SK-N-SH treated with all-trans-retinoic acid at 6 μM for 48 hours (cell line): Measurements from ENCODE around the gene PHACTR4.
"Not testable (repeated sequence)": the region's sequence is repeated elsewhere in the genome, so short reads cannot be mapped to it uniquely, and the experiment has no call there.

ENCODE experiments used
- ATAC-seq: fragments of 200-7000 bp; cut with Tn5 transposase; 3 replicates; pipeline ENCODE4 v1.9.1; 2020; ENCODE audit warnings: mild to moderate bottlenecking, moderate library complexity
- ARNTL ChIP-seq: fragments of 450-650 bp; formaldehyde crosslinking; IDR thresholded peaks from 2 replicates; pipeline ENCODE4 v1.5.0; 2020; ENCODE audit warnings: low read depth, mild to moderate bottlenecking, moderate library complexity, borderline replicate concordance
- BACH2 ChIP-seq: fragments of 250-450 bp; sonication (Bioruptor Pico); IDR thresholded peaks from 2 replicates; pipeline ENCODE4 v1.9.0; 2021; ENCODE audit warnings: mild to moderate bottlenecking, borderline replicate concordance
- CREB5 ChIP-seq: fragments of 250-450 bp; sonication (Bioruptor Pico); IDR thresholded peaks from 2 replicates; pipeline ENCODE4 v1.5.1; 2020; ENCODE audit warnings: low read depth, mild to moderate bottlenecking, moderate library complexity
- CSDC2 ChIP-seq: fragments of 250-450 bp; sonication (Bioruptor Pico); IDR thresholded peaks from 2 replicates; pipeline ENCODE4 v1.5.0; 2020; ENCODE audit warnings: mild to moderate bottlenecking, moderate library complexity
- ESRRG ChIP-seq: fragments of 250-450 bp; sonication (Bioruptor Pico); IDR thresholded peaks from 2 replicates; pipeline ENCODE4 v1.6.1; 2021; ENCODE audit warnings: mild to moderate bottlenecking
- ISL1 ChIP-seq: fragments of 250-450 bp; sonication (Bioruptor Pico); IDR thresholded peaks from 2 replicates; pipeline ENCODE4 v2.1.2; 2022; ENCODE audit warnings: mild to moderate bottlenecking, moderate library complexity
- OSR1 ChIP-seq: fragments of 250-450 bp; sonication (Bioruptor Pico); IDR thresholded peaks from 2 replicates; pipeline ENCODE4 v1.8.0; 2022; ENCODE audit warnings: moderate library complexity, mild to moderate bottlenecking, inconsistent platforms
- PATZ1 ChIP-seq: fragments of 250-450 bp; sonication (Bioruptor Pico); IDR thresholded peaks from 2 replicates; pipeline ENCODE4 v1.8.0; 2020; ENCODE audit warnings: mild to moderate bottlenecking, moderate library complexity, borderline replicate concordance
- PPARA ChIP-seq: fragments of 250-450 bp; sonication (Bioruptor Pico); IDR thresholded peaks from 2 replicates; pipeline ENCODE4 v1.5.0; 2020; ENCODE audit warnings: mild to moderate bottlenecking, borderline replicate concordance
- RARB ChIP-seq: fragments of 250-450 bp; sonication (Bioruptor Pico); IDR thresholded peaks from 2 replicates; pipeline ENCODE4 v1.8.0; 2021; ENCODE audit warnings: mild to moderate bottlenecking, moderate library complexity
- SNAI2 ChIP-seq: fragments of 250-450 bp; sonication (Bioruptor Pico); IDR thresholded peaks from 2 replicates; pipeline ENCODE4 v1.5.0; 2020; ENCODE audit warnings: mild to moderate bottlenecking, moderate library complexity
- TOX ChIP-seq: fragments of 250-450 bp; sonication (Bioruptor Pico); IDR thresholded peaks from 2 replicates; pipeline ENCODE4 v1.8.0; 2021; ENCODE audit warnings: mild to moderate bottlenecking, moderate library complexity, borderline replicate concordance
- TSHZ2 ChIP-seq: fragments of 250-450 bp; sonication (Bioruptor Pico); IDR thresholded peaks from 2 replicates; pipeline ENCODE4 v1.5.0; 2020; ENCODE audit warnings: mild to moderate bottlenecking, moderate library complexity
- ZC3H10 ChIP-seq: fragments of 250-450 bp; sonication (Bioruptor Pico); IDR thresholded peaks from 2 replicates; pipeline ENCODE4 v1.5.1; 2021; ENCODE audit warnings: mild to moderate bottlenecking, moderate library complexity
- ZFP30 ChIP-seq: fragments of 450-650 bp; formaldehyde crosslinking; IDR thresholded peaks from 2 replicates; pipeline ENCODE4 v1.5.0; 2022; ENCODE audit warnings: mild to moderate bottlenecking, moderate library complexity
- ZNF565 ChIP-seq: fragments of 450-650 bp; formaldehyde crosslinking; conservative IDR thresholded peaks from 2 replicates; pipeline ENCODE4 v1.5.0; 2020; ENCODE audit warnings: low read depth, mild to moderate bottlenecking, moderate library complexity
- ZNF8 ChIP-seq: fragments of 450-650 bp; formaldehyde crosslinking; IDR thresholded peaks from 2 replicates; pipeline ENCODE4 v1.5.0; 2020; ENCODE audit warnings: mild to moderate bottlenecking, moderate library complexity

PHACTR4 gene

GRCh38 chr1:28364888-28365287 lies 4.7 kb upstream of the PHACTR4 start (continued):
- TF ChIP-seq OSR1 (CRISPR knock-in tag) (no peak), TOX (CRISPR knock-in tag) (no peak), ESRRG (CRISPR knock-in tag) (no peak)
- TF ChIP-seq, all 23 proteins: peak for 0

DNA sequence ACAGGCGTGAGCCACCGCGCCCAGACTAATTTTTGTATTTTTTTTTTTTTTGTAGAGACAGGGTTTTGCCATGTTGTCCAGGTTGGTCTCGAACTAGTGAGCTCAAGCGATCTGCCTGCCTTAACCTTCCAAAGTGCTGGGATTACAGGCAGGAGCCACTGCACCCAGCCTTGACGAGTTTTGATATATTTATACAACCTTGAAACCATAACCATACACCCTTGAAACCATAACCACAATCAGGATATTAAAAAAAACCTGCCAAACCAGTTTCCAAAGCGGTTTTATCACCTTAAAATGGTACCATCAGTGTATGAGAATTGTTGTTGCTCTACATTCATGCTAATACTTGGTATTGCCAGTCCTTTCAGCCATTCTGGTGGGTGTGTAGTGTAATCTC lies 3.7 kb upstream of the PHACTR4 start:
- ATAC-seq: no peak
- TF ChIP-seq PATZ1: no peak
- no peak for TF ChIP-seq ZFP30 (CRISPR knock-in tag)
- TF ChIP-seq ARNTL (CRISPR knock-in tag): no peak
- no peak for TF ChIP-seq BACH2
- no peak for TF ChIP-seq ZNF565
- no peak for TF ChIP-seq RARB
- TF ChIP-seq CSDC2: no peak

GRCh38 chr1:28368608-28369007 lies 932 bp upstream of the PHACTR4 start:
- not testable (repeated sequence) for ATAC-seq

- TF ChIP-seq CREB5: no peak
- TF ChIP-seq TSHZ2 (CRISPR knock-in tag): no peak
- peak; percentile 51 for ATAC-seq
Observed at GRCh38 chr1:28370239-28371009, 884 bp downstream of the PHACTR4 start.

DNA sequence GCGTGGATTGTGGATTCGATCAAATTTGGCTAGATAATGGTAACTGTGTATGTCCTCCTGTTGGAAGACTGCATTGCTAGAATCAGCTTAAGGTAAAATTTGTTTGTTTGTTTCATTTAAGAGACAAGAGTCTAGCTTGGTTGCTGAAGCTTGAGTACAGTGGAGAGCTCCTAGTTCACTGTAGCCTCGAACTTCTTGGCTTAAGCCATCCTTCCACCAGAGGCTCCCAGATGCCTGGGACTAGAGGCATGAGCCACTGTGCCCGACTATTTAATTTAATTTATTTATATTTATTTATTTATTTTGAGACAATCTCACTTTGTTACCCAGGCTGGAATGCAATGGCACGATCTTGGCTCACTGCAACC lies 1.5 kb downstream of the PHACTR4 start:
- no peak for ATAC-seq
- no peak for TF ChIP-seq SNAI2 (CRISPR knock-in tag)
- no peak for TF ChIP-seq CSDC2
- no peak for TF ChIP-seq TSHZ2 (CRISPR knock-in tag)
- no peak for TF ChIP-seq PPARA (CRISPR knock-in tag)
- TF ChIP-seq RARB: no peak
- TF ChIP-seq ISL1 (CRISPR knock-in tag): no peak
- no peak for TF ChIP-seq ZNF565
- no peak for TF ChIP-seq BACH2
- TF ChIP-seq ZNF8 (CRISPR knock-in tag): no peak
- TF ChIP-seq ARNTL (CRISPR knock-in tag): no peak
- TF ChIP-seq CREB5: no peak
- TF ChIP-seq ZC3H10 (CRISPR knock-in tag): no peak
- no peak for TF ChIP-seq PATZ1
- no peak for TF ChIP-seq ZFP30 (CRISPR knock-in tag)
- TF ChIP-seq TOX (CRISPR knock-in tag): no peak

- ATAC-seq: not testable (repeated sequence)
Observed at GRCh38 chr1:28373450-28373849, 3.9 kb downstream of the PHACTR4 start.
